Measurements from ENCODE around the gene TMIGD2. TPM values are rescaled to one million over a fixed set of nuclear protein-coding genes. Genes with fewer than 3 reads are reported as not detected.

The TMIGD2 gene
- polyA plus RNA-seq, 1 donor from 2014 or later, result not detected

DNA sequence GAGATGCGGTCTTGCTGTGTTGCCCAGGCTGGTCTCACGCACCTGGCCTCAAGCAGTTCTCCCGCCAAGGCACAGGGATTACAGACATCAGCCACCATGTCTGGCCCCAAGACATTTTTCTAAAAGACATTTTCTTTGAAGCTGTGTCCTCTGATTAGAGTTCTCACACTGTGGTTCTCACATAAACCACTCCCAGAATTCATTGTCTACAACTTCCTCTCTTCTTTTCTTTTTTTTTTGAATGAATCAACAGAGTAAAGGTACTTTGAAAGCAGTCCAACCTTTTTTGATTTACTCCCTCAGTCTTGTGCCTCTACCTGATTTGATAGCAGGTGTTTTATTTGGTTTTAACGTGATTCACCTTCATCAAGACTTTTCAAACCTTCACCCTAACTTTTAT, 37.4 kb downstream of the TMIGD2 start:
- no peaks in the 10 kb centered on the region for H3K9me3 ChIP-seq (ENCODE audit: low read length)
- no peaks in the 10 kb centered on the region for H4K20me1 ChIP-seq (ENCODE audit: insufficient read depth)
- H3F3A ChIP-seq (ENCODE audit: insufficient read depth, low read length, poor library complexity, severe bottlenecking), result no peaks in the 10 kb centered on the region
- no peaks in the 10 kb centered on the region for H3K27me3 ChIP-seq (ENCODE audit: insufficient read depth, low read depth, low read length)
- no peaks in the 10 kb centered on the region for H3K36me3 ChIP-seq (ENCODE audit: insufficient read depth, low read length)
- no peak overlapping the region for H3K9ac ChIP-seq (ENCODE audit: low read length)
- no peaks in the 10 kb centered on the region for H3K79me2 ChIP-seq (replicated peaks; ENCODE audit: insufficient read depth, low read length)
- H3K27ac ChIP-seq (ENCODE audit: low read length), result no peak overlapping the region
- H3K9me2 ChIP-seq (ENCODE audit: insufficient read depth, low read length), result no peaks in the 10 kb centered on the region
- H3K4me3 ChIP-seq (ENCODE audit: low read length), result no peak overlapping the region
- TF ChIP-seq RAD21 (conservative IDR thresholded peaks at IDR 0.05), result no peak
- TF ChIP-seq SMC3 (conservative IDR thresholded peaks at IDR 0.05; ENCODE audit: poor library complexity), result no peak
- no peak for TF ChIP-seq EP300 (conservative IDR thresholded peaks at IDR 0.05; ENCODE audit: poor library complexity, severe bottlenecking)
- TF ChIP-seq, protein P1, sequence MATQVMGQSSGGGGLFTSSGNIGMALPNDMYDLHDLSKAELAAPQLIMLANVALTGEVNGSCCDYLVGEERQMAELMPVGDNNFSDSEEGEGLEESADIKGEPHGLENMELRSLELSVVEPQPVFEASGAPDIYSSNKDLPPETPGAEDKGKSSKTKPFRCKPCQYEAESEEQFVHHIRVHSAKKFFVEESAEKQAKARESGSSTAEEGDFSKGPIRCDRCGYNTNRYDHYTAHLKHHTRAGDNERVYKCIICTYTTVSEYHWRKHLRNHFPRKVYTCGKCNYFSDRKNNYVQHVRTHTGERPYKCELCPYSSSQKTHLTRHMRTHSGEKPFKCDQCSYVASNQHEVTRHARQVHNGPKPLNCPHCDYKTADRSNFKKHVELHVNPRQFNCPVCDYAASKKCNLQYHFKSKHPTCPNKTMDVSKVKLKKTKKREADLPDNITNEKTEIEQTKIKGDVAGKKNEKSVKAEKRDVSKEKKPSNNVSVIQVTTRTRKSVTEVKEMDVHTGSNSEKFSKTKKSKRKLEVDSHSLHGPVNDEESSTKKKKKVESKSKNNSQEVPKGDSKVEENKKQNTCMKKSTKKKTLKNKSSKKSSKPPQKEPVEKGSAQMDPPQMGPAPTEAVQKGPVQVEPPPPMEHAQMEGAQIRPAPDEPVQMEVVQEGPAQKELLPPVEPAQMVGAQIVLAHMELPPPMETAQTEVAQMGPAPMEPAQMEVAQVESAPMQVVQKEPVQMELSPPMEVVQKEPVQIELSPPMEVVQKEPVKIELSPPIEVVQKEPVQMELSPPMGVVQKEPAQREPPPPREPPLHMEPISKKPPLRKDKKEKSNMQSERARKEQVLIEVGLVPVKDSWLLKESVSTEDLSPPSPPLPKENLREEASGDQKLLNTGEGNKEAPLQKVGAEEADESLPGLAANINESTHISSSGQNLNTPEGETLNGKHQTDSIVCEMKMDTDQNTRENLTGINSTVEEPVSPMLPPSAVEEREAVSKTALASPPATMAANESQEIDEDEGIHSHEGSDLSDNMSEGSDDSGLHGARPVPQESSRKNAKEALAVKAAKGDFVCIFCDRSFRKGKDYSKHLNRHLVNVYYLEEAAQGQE (IDR thresholded peaks at IDR 0.05; ENCODE audit: borderline replicate concordance), result no peak
- no peak for TF ChIP-seq POLR2AphosphoS5 (IDR thresholded peaks at IDR 0.05)
- TF ChIP-seq EZH2 (IDR thresholded peaks at IDR 0.05; ENCODE audit: borderline replicate concordance, insufficient read depth, low read length, poor library complexity, severe bottlenecking), result no peak
- no peak overlapping the region for H2AFZ ChIP-seq (ENCODE audit: low read depth, low read length)
- H3K4me2 ChIP-seq (ENCODE audit: low read length), result no peak overlapping the region

DNA sequence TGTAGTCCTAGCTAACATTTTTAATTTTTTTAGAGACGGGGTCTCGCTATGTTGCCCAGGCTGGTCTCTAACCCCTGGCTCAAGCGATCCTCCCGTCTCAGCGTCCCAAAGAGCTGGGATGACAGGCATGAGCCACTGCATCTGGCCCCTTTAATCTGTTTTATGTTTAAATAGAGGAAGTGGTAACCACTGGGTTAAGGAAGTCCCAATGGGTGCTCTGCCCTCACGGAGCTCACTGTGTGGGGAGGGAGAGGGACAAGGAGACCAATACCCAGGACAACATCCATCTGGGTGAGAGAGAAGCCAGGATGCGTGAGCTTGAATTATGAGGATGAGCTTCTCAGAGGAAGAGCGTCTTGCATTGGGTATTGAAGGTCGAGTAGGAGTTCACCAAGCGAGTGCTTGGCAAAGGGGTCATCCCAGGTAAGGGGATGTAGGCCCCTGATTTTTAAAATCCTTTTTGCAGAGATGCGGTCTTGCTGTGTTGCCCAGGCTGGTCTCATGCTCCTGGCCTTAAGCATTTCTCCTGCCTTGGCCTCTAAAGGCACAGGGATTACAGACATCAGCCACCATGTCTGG, 41.5 kb downstream of the TMIGD2 start:
- no peaks in the 10 kb centered on the region for H3K79me2 ChIP-seq (replicated peaks; ENCODE audit: insufficient read depth, low read length)
- H3K27ac ChIP-seq (ENCODE audit: low read length), result no peak overlapping the region
- no peaks in the 10 kb centered on the region for H3F3A ChIP-seq (ENCODE audit: insufficient read depth, low read length, poor library complexity, severe bottlenecking)
- H3K27me3 ChIP-seq (ENCODE audit: insufficient read depth, low read depth, low read length), result no peaks in the 10 kb centered on the region
- no peaks in the 10 kb centered on the region for H3K9me2 ChIP-seq (ENCODE audit: insufficient read depth, low read length)
- TF ChIP-seq TAF1 (IDR thresholded peaks at IDR 0.05; ENCODE audit: low read depth) (no peak), POLR2AphosphoS5 (IDR thresholded peaks at IDR 0.05) (no peak), RAD21 (conservative IDR thresholded peaks at IDR 0.05) (no peak), SMC3 (conservative IDR thresholded peaks at IDR 0.05; ENCODE audit: poor library complexity) (no peak), EP300 (conservative IDR thresholded peaks at IDR 0.05; ENCODE audit: poor library complexity, severe bottlenecking) (no peak), MXI1 (conservative IDR thresholded peaks at IDR 0.05; ENCODE audit: poor library complexity, severe bottlenecking) (no peak), EZH2 (IDR thresholded peaks at IDR 0.05; ENCODE audit: borderline replicate concordance, insufficient read depth, low read length, poor library complexity, severe bottlenecking) (no peak)
- TF ChIP-seq, protein P1 (IDR thresholded peaks at IDR 0.05; ENCODE audit: borderline replicate concordance), result no peak
- TF ChIP-seq, protein P2, sequence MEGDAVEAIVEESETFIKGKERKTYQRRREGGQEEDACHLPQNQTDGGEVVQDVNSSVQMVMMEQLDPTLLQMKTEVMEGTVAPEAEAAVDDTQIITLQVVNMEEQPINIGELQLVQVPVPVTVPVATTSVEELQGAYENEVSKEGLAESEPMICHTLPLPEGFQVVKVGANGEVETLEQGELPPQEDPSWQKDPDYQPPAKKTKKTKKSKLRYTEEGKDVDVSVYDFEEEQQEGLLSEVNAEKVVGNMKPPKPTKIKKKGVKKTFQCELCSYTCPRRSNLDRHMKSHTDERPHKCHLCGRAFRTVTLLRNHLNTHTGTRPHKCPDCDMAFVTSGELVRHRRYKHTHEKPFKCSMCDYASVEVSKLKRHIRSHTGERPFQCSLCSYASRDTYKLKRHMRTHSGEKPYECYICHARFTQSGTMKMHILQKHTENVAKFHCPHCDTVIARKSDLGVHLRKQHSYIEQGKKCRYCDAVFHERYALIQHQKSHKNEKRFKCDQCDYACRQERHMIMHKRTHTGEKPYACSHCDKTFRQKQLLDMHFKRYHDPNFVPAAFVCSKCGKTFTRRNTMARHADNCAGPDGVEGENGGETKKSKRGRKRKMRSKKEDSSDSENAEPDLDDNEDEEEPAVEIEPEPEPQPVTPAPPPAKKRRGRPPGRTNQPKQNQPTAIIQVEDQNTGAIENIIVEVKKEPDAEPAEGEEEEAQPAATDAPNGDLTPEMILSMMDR (IDR thresholded peaks at IDR 0.05; ENCODE audit: poor library complexity, severe bottlenecking), result no peak
- no peaks in the 10 kb centered on the region for H3K9me3 ChIP-seq (ENCODE audit: low read length)
- no peak overlapping the region for H3K9ac ChIP-seq (ENCODE audit: low read length)
- no peaks in the 10 kb centered on the region for H3K36me3 ChIP-seq (ENCODE audit: insufficient read depth, low read length)
- H3K4me3 ChIP-seq (ENCODE audit: low read length), result no peak overlapping the region
- H2AFZ ChIP-seq (ENCODE audit: low read depth, low read length), result no peak overlapping the region
- H4K20me1 ChIP-seq (ENCODE audit: insufficient read depth), result no peaks in the 10 kb centered on the region
- no peak overlapping the region for H3K4me2 ChIP-seq (ENCODE audit: low read length)
